HEK293 (cell line): ENCODE data around the gene PTGER4.

Experiments
- CTCF ChIA-PET: fragments of 350-600 bp; formaldehyde crosslinking; extraction: SDS; loops from one replicate; lab custom pipeline; 2021; ENCODE audit warnings: antibody characterized with exemption; lab: Yijun Ruan, JAX
- POLR2A ChIA-PET: fragments of 300-600 bp; formaldehyde crosslinking; extraction: SDS; loops from one replicate; lab custom pipeline; 2020; ENCODE audit warnings: antibody characterized with exemption, inconsistent platforms; lab: Yijun Ruan, JAX
- H3K27ac ChIP-seq: fragments of 200-500 bp; sonication (Bioruptor generic); 2 replicates; pipeline ENCODE4 v1.5.1; 2014; ENCODE audit warnings: low read depth, low read length, control low read depth, inconsistent platforms; ENCODE audit errors: extremely low read depth
- H3K36me3 ChIP-seq, 2 experiments: fragments of 200-500 bp in 1 of 2; sonication (Bioruptor generic) in 1 of 2; 1 replicate in 1 of 2; 2 replicates in 1 of 2; pipeline ENCODE4 v1.5.1; 2014 to 2017; ENCODE audit warnings: inconsistent platforms in 2 of 2, low read length in 2 of 2; ENCODE audit not compliant: control insufficient read depth in 2 of 2, insufficient read depth in 1 of 2
- H3K4me1 ChIP-seq: fragments of 200-500 bp; sonication (Bioruptor generic); 2 replicates; pipeline ENCODE4 v1.5.1; 2014; ENCODE audit warnings: mild to moderate bottlenecking, low read length, inconsistent platforms; ENCODE audit not compliant: control insufficient read depth, insufficient read depth
- H3K4me3 ChIP-seq: 2 replicates; pipeline ENCODE4 v1.5.1; 2011; ENCODE audit warnings: low read depth, mild to moderate bottlenecking, control low read depth, low read length, moderate library complexity
- H3K9me3 ChIP-seq: fragments of 200-500 bp; sonication (Bioruptor generic); 2 replicates; pipeline ENCODE4 v1.5.1; 2014; ENCODE audit warnings: low read depth, low read length, inconsistent platforms; ENCODE audit not compliant: control insufficient read depth, insufficient read depth
- GLI2 ChIP-seq: fragments of 450-650 bp; formaldehyde crosslinking; IDR thresholded peaks from 2 replicates; pipeline ENCODE4; 2017; ENCODE audit warnings: missing biosample characterization, missing genetic modification characterization, low read depth, borderline replicate concordance
- KLF8 ChIP-seq: fragments of 450-650 bp; formaldehyde crosslinking; IDR thresholded peaks from 2 replicates; pipeline ENCODE4 v1.5.1; 2016; ENCODE audit warnings: missing biosample characterization, missing genetic modification characterization
- RBAK ChIP-seq: fragments of 450-650 bp; formaldehyde crosslinking; IDR thresholded peaks from 2 replicates; pipeline ENCODE4 v1.5.1; 2016; ENCODE audit warnings: missing biosample characterization, missing genetic modification characterization
- SCRT1 ChIP-seq: fragments of 450-650 bp; formaldehyde crosslinking; IDR thresholded peaks from 2 replicates; pipeline ENCODE4 v1.5.1; 2016; ENCODE audit warnings: missing biosample characterization, missing genetic modification characterization, borderline replicate concordance
- SETDB1 ChIP-seq: IDR thresholded peaks from one replicate; pipeline ENCODE4 v1.6.1; 2017; ENCODE audit warnings: mild to moderate bottlenecking, low read length, moderate library complexity, mixed read lengths; ENCODE audit not compliant: insufficient read length
- ZBTB1 ChIP-seq: fragments of 450-650 bp; formaldehyde crosslinking; IDR thresholded peaks from 2 replicates; pipeline ENCODE4 v1.5.1; 2016; ENCODE audit warnings: missing biosample characterization, missing genetic modification characterization
- ZBTB26 ChIP-seq: fragments of 450-650 bp; formaldehyde crosslinking; optimal IDR thresholded peaks from 2 replicates; pipeline ENCODE3; 2016; ENCODE audit warnings: missing biosample characterization, mild to moderate bottlenecking, missing genetic modification characterization
- ZFP69B ChIP-seq: fragments of 450-650 bp; formaldehyde crosslinking; IDR thresholded peaks from 2 replicates; pipeline ENCODE4 v1.5.1; 2016; ENCODE audit warnings: missing biosample characterization, missing genetic modification characterization
- ZIC2 ChIP-seq: fragments of 450-650 bp; formaldehyde crosslinking; IDR thresholded peaks from 2 replicates; pipeline ENCODE4 v1.5.1; 2016; ENCODE audit warnings: missing biosample characterization, missing genetic modification characterization
- ZNF10 ChIP-seq: fragments of 450-650 bp; formaldehyde crosslinking; IDR thresholded peaks from 2 replicates; pipeline ENCODE4 v1.5.1; 2017; ENCODE audit warnings: missing biosample characterization, missing genetic modification characterization
- ZNF140 ChIP-seq: fragments of 450-650 bp; formaldehyde crosslinking; IDR thresholded peaks from 2 replicates; pipeline ENCODE4 v1.5.1; 2016; ENCODE audit warnings: missing biosample characterization, missing genetic modification characterization
- ZNF174 ChIP-seq: fragments of 450-650 bp; formaldehyde crosslinking; IDR thresholded peaks from 2 replicates; pipeline ENCODE4 v1.5.0; 2017; ENCODE audit warnings: missing biosample characterization, mild to moderate bottlenecking, missing genetic modification characterization
- ZNF24 ChIP-seq: fragments of 450-650 bp; formaldehyde crosslinking; IDR thresholded peaks from 2 replicates; pipeline ENCODE4 v1.5.1; 2016; ENCODE audit warnings: missing biosample characterization, missing genetic modification characterization
- ZNF341 ChIP-seq: fragments of 450-650 bp; formaldehyde crosslinking; IDR thresholded peaks from 2 replicates; pipeline ENCODE4; 2016; ENCODE audit warnings: low read depth, missing biosample characterization, missing genetic modification characterization
- ZNF449 ChIP-seq: fragments of 450-650 bp; formaldehyde crosslinking; IDR thresholded peaks from 2 replicates; pipeline ENCODE4 v1.5.1; 2017; ENCODE audit warnings: missing biosample characterization, mild to moderate bottlenecking, missing genetic modification characterization, moderate library complexity
- ZNF544 ChIP-seq: fragments of 450-650 bp; formaldehyde crosslinking; IDR thresholded peaks from 2 replicates; pipeline ENCODE4 v1.5.0; 2017; ENCODE audit warnings: missing biosample characterization, missing genetic modification characterization
- ZNF571 ChIP-seq: fragments of 450-650 bp; formaldehyde crosslinking; IDR thresholded peaks from 2 replicates; pipeline ENCODE4 v1.5.0; 2017; ENCODE audit warnings: missing biosample characterization, missing genetic modification characterization
- ZNF626 ChIP-seq: fragments of 450-650 bp; sonication (Bioruptor Pico); formaldehyde crosslinking; IDR thresholded peaks from 2 replicates; pipeline ENCODE4 v1.5.1; 2018; ENCODE audit warnings: missing biosample characterization, missing genetic modification characterization, inconsistent platforms
- ZNF654 ChIP-seq: fragments of 450-650 bp; formaldehyde crosslinking; IDR thresholded peaks from 2 replicates; pipeline ENCODE4 v1.5.1; 2016; ENCODE audit warnings: low read depth, missing biosample characterization, missing genetic modification characterization
- ZNF776 ChIP-seq: fragments of 450-650 bp; formaldehyde crosslinking; IDR thresholded peaks from 2 replicates; pipeline ENCODE4 v1.5.0; 2017; ENCODE audit warnings: missing biosample characterization, missing genetic modification characterization, borderline replicate concordance
- ZSCAN23 ChIP-seq: fragments of 450-650 bp; formaldehyde crosslinking; IDR thresholded peaks from 2 replicates; pipeline ENCODE4 v1.5.1; 2016; ENCODE audit warnings: missing biosample characterization, missing genetic modification characterization
- TF ChIP-seq, protein P1 (sequence below): fragments of 450-650 bp; formaldehyde crosslinking; IDR thresholded peaks from 2 replicates; pipeline ENCODE4 v1.5.1; 2016; ENCODE audit warnings: missing biosample characterization, missing genetic modification characterization, low read depth
- TF ChIP-seq, protein P2 (sequence below): fragments of 450-650 bp; IDR thresholded peaks from 2 replicates; pipeline ENCODE4 v1.5.1; 2018; ENCODE audit warnings: missing biosample characterization, missing genetic modification characterization

Gene PTGER4

DNA sequence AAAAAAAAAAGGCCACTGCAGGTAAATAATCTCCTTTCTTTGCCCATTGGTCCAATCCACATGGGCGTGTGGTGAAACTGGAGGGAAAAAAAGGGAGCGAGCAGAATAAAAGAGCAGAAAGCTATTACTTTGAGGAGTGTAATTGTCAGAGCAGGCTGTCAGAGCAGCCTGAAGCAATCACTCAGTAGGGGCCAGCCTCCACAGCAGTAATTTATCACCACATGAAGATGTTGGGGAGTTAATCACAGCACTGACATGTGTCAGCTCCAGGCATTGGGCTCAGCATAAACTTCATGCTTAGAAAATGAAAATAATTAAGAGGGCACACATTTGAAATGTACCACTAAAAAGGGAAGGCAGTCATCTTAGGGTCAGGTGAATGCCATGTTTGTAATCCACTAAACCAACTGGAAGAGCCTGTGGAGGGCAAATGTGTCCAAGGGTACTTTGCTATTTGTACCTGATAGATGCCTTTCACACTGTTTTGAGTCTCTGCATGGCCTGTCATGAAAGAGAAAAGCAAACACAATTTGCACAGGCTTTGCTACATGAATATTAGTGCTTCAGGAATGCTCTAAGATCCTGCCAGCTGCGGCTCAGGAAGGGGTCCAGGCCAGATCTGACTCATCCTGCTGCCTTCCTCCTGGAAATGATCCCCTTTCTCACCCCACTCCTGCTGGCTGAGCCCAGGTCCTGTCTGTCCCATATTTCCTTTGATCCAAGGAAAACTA lies 2.9 kb upstream of the PTGER4 start:
- CTCF ChIA-PET: interaction anchor here (1.5 kb wide), 1 partner anchor 12 kb away, joined by 4 read pairs; no protein-coding TSS in a partner anchor
- TF ChIP-seq ZNF776 (tag by site-specific recombination): no peak
- no peak for TF ChIP-seq GLI2 (tag by site-specific recombination)
- TF ChIP-seq ZIC2: peak; percentile 57
- TF ChIP-seq ZNF174 (tag by site-specific recombination): no peak
- TF ChIP-seq ZNF654: no peak
- TF ChIP-seq ZNF626 (tag by site-specific recombination): no peak
- no peak for TF ChIP-seq ZNF571 (tag by site-specific recombination)
- TF ChIP-seq ZFP69B (tag by site-specific recombination): no peak
- no peak for TF ChIP-seq SETDB1
- TF ChIP-seq ZNF10: no peak
- TF ChIP-seq, protein P1, sequence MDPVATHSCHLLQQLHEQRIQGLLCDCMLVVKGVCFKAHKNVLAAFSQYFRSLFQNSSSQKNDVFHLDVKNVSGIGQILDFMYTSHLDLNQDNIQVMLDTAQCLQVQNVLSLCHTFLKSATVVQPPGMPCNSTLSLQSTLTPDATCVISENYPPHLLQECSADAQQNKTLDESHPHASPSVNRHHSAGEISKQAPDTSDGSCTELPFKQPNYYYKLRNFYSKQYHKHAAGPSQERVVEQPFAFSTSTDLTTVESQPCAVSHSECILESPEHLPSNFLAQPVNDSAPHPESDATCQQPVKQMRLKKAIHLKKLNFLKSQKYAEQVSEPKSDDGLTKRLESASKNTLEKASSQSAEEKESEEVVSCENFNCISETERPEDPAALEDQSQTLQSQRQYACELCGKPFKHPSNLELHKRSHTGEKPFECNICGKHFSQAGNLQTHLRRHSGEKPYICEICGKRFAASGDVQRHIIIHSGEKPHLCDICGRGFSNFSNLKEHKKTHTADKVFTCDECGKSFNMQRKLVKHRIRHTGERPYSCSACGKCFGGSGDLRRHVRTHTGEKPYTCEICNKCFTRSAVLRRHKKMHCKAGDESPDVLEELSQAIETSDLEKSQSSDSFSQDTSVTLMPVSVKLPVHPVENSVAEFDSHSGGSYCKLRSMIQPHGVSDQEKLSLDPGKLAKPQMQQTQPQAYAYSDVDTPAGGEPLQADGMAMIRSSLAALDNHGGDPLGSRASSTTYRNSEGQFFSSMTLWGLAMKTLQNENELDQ (tag by site-specific recombination): no peak
- 0 out of 2 replicates have a peak, but pooled peaks have one; percentile 12 for TF ChIP-seq ZNF140 (tag by site-specific recombination)
- TF ChIP-seq ZNF24 (tag by site-specific recombination): no peak
- H3K9me3 ChIP-seq: no peaks in the 10 kb centered on the region
- no peak overlapping the region for H3K4me3 ChIP-seq
- POLR2A ChIA-PET: no interaction called here
- H3K4me1 ChIP-seq: peaks cover 13% of the 10 kb centered on the region
- H3K36me3 ChIP-seq: peaks cover 0 to 9% of the 10 kb centered on the region in 2 experiments; a peak in 1 of 3 replicates
- H3K27ac ChIP-seq: no peak overlapping the region

DNA sequence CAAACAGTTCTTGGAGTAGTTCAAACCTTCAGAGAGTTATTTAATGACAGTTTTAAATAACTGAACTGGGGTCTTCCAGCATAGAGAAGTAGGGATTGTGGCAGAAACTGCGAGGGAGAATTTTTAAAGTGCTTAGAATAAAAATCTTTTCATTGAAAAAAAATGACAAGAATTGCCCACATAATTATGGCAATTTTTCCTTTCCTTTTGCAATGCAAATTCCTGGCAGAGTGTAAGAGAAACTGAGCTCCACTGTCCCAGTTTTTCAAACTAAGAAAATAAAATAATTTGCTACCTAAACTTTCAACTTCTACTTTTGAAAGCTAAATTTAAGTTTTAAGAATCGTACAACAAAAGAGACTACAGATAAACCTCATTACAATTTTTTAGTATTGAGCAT lies 2.3 kb upstream of the PTGER4 start:
- POLR2A ChIA-PET: no interaction called here
- no peak for TF ChIP-seq RBAK (tag by site-specific recombination)
- TF ChIP-seq, protein P2, sequence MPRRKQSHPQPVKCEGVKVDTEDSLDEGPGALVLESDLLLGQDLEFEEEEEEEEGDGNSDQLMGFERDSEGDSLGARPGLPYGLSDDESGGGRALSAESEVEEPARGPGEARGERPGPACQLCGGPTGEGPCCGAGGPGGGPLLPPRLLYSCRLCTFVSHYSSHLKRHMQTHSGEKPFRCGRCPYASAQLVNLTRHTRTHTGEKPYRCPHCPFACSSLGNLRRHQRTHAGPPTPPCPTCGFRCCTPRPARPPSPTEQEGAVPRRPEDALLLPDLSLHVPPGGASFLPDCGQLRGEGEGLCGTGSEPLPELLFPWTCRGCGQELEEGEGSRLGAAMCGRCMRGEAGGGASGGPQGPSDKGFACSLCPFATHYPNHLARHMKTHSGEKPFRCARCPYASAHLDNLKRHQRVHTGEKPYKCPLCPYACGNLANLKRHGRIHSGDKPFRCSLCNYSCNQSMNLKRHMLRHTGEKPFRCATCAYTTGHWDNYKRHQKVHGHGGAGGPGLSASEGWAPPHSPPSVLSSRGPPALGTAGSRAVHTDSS (tag by site-specific recombination): no peak

GRCh38 chr5:40678026-40678425 lies 1.7 kb upstream of the PTGER4 start:
- Histone ChIP-seq H3K4me3 (no peak overlapping the region), H3K27ac (no peak overlapping the region), H3K4me1 (peaks cover 15% of the 10 kb centered on the region), H3K36me3 (peaks cover 0 to 12% of the 10 kb centered on the region in 2 experiments; a peak in 1 of 3 replicates), H3K9me3 (no peaks in the 10 kb centered on the region)
- ChIA-PET CTCF (interaction anchor here (0.6 kb wide), 1 partner anchor 1081 kb away, joined by 4 read pairs; no protein-coding TSS in a partner anchor), POLR2A (no interaction called here)
- no peak for TF ChIP-seq ZNF449 (tag by site-specific recombination)
- no peak for TF ChIP-seq ZNF341 (tag by site-specific recombination)
- TF ChIP-seq KLF8 (tag by site-specific recombination): no peak
- no peak for TF ChIP-seq ZBTB1
- TF ChIP-seq ZNF544 (tag by site-specific recombination): no peak
- TF ChIP-seq, protein P2 (tag by site-specific recombination): no peak
- no peak for TF ChIP-seq SCRT1 (tag by site-specific recombination)
- TF ChIP-seq ZSCAN23 (tag by site-specific recombination): no peak
- no peak for TF ChIP-seq ZBTB26 (tag by site-specific recombination)

More for the DNA sequence above, 2.3 kb upstream of the PTGER4 start:
- H3K27ac ChIP-seq: no peak overlapping the region
- peaks cover 13% of the 10 kb centered on the region for H3K4me1 ChIP-seq
- H3K4me3 ChIP-seq: no peak overlapping the region
- CTCF ChIA-PET: interaction anchor here (0.5 to 1.5 kb wide), 3 partner anchors 11 to 1080 kb away, joined by 4 read pairs; no protein-coding TSS in a partner anchor
- H3K36me3 ChIP-seq: peaks cover 0 to 12% of the 10 kb centered on the region in 2 experiments; a peak in 1 of 3 replicates
- H3K9me3 ChIP-seq: no peaks in the 10 kb centered on the region
